H9 (cell line): ENCODE data around the gene HBZ. TPM values are rescaled to one million over a fixed set of nuclear protein-coding genes. Genes with fewer than 3 reads are reported as not detected.

ENCODE experiments used
- DNase-seq: peaks from one replicate; pipeline ENCODE4 v3.0.0-alpha.2; 2017
- H2AFZ ChIP-seq: one replicate; pipeline ENCODE4 v1.6.1; 2013; ENCODE audit warnings: mild to moderate bottlenecking, low read length, control low read depth, moderate library complexity
- H2AK5ac ChIP-seq: 2 replicates; pipeline ENCODE4 v1.6.1; 2013; ENCODE audit warnings: low read length, control low read depth, mixed read lengths; ENCODE audit not compliant: insufficient read length
- H2BK120ac ChIP-seq: one replicate; pipeline ENCODE4 v1.6.1; 2013; ENCODE audit warnings: low read depth, mild to moderate bottlenecking, low read length, control low read depth, inconsistent platforms; ENCODE audit not compliant: poor library complexity, severe bottlenecking
- H2BK12ac ChIP-seq: 2 replicates; pipeline ENCODE4 v1.6.1; 2013; ENCODE audit warnings: low read length, control low read depth, mixed read lengths, low read depth; ENCODE audit not compliant: insufficient read length
- H2BK15ac ChIP-seq: 2 replicates; pipeline ENCODE4 v1.6.1; 2013; ENCODE audit warnings: low read depth, low read length, control low read depth
- H2BK20ac ChIP-seq: one replicate; pipeline ENCODE4 v1.6.1; 2013; ENCODE audit warnings: low read depth, mild to moderate bottlenecking, low read length, control low read depth, inconsistent platforms; ENCODE audit not compliant: poor library complexity, severe bottlenecking
- H2BK5ac ChIP-seq: 2 replicates; pipeline ENCODE4 v1.6.1; 2013; ENCODE audit warnings: low read length, control low read depth, mixed read lengths; ENCODE audit not compliant: insufficient read length
- H3K14ac ChIP-seq: 2 replicates; pipeline ENCODE4 v1.6.1; 2013; ENCODE audit warnings: low read length, control low read depth; ENCODE audit not compliant: insufficient read depth
- H3K18ac ChIP-seq: 2 replicates; pipeline ENCODE4 v1.6.1; 2013; ENCODE audit warnings: low read depth, mild to moderate bottlenecking, mixed read lengths, low read length, control low read depth; ENCODE audit not compliant: insufficient read length
- H3K23ac ChIP-seq: 2 replicates; pipeline ENCODE4 v1.6.1; 2013; ENCODE audit warnings: low read length, control low read depth, mixed read lengths, low read depth; ENCODE audit not compliant: insufficient read length
- H3K23me2 ChIP-seq: 2 replicates; pipeline ENCODE4 v1.6.1; 2013; ENCODE audit warnings: low read depth, mild to moderate bottlenecking, mixed read lengths, low read length, control low read depth; ENCODE audit not compliant: insufficient read length, poor library complexity, severe bottlenecking
- H3K27ac ChIP-seq: 2 replicates; pipeline ENCODE4 v1.5.1; 2013; ENCODE audit warnings: low read length, control low read depth, mixed read lengths, low read depth; ENCODE audit not compliant: insufficient read length
- H3K27me3 ChIP-seq: 2 replicates; pipeline ENCODE4 v1.6.1; 2013; ENCODE audit warnings: low read length, control low read depth, inconsistent platforms; ENCODE audit not compliant: insufficient read depth
- H3K4ac ChIP-seq: 2 replicates; pipeline ENCODE4 v1.6.1; 2013; ENCODE audit warnings: low read depth, mild to moderate bottlenecking, control low read depth, inconsistent platforms, low read length, moderate library complexity
- H3K4me1 ChIP-seq: 2 replicates; pipeline ENCODE4 v1.6.1; 2013; ENCODE audit warnings: low read length, control low read depth, inconsistent platforms; ENCODE audit not compliant: insufficient read depth
- H3K4me2 ChIP-seq: 2 replicates; pipeline ENCODE4 v1.6.1; 2013; ENCODE audit warnings: low read length, control low read depth, mixed read lengths; ENCODE audit not compliant: insufficient read length, insufficient read depth
- H3K56ac ChIP-seq: 2 replicates; pipeline ENCODE4 v1.6.1; 2013; ENCODE audit warnings: low read depth, mild to moderate bottlenecking, mixed read lengths, low read length, control low read depth; ENCODE audit not compliant: insufficient read length
- H3K79me1 ChIP-seq: 2 replicates; pipeline ENCODE4 v1.6.1; 2013; ENCODE audit warnings: low read depth, mild to moderate bottlenecking, moderate library complexity, low read length, control low read depth, inconsistent platforms; ENCODE audit not compliant: insufficient read depth, poor library complexity, severe bottlenecking
- H3K79me2 ChIP-seq: 2 replicates; pipeline ENCODE4 v1.6.1; 2013; ENCODE audit warnings: low read length, control low read depth, inconsistent platforms; ENCODE audit not compliant: insufficient read depth
- H3K9ac ChIP-seq: 2 replicates; pipeline ENCODE4 v1.6.1; 2013; ENCODE audit warnings: low read length, control low read depth, mixed read lengths; ENCODE audit not compliant: insufficient read length; ENCODE audit errors: extremely low read depth
- H3K9me3 ChIP-seq: one replicate; pipeline ENCODE4 v1.6.1; 2013; ENCODE audit warnings: low read depth, low read length, inconsistent platforms; ENCODE audit not compliant: control insufficient read depth
- H3T11ph ChIP-seq: one replicate; pipeline ENCODE4 v1.6.1; 2013; ENCODE audit warnings: mild to moderate bottlenecking, low read length, control low read depth, inconsistent platforms
- H4K20me1 ChIP-seq: one replicate; pipeline ENCODE4 v1.6.1; 2013; ENCODE audit not compliant: control insufficient read depth, insufficient read length, insufficient read depth
- H4K5ac ChIP-seq: 2 replicates; pipeline ENCODE4 v1.6.1; 2013; ENCODE audit warnings: low read depth, mild to moderate bottlenecking, mixed read lengths, low read length, control low read depth; ENCODE audit not compliant: insufficient read length
- H4K8ac ChIP-seq: replicated peaks from 2 replicates; pipeline ENCODE4 v1.6.1; 2013; ENCODE audit warnings: low read length, control low read depth, mixed read lengths, low read depth; ENCODE audit not compliant: insufficient read length
- H4K91ac ChIP-seq: 2 replicates; pipeline ENCODE4 v1.6.1; 2013; ENCODE audit warnings: low read depth, mild to moderate bottlenecking, moderate library complexity, mixed read lengths, low read length, control low read depth; ENCODE audit not compliant: insufficient read length
- H3K27ac Mint-ChIP-seq, 3 experiments: 2 replicates in 2 of 3; 3 replicates in 1 of 3; pipeline ENCODE4 v1.8.0; 2020 to 2021; ENCODE audit warnings: mixed read lengths in 3 of 3, mild to moderate bottlenecking in 1 of 3, moderate library complexity in 1 of 3
- H3K27me3 Mint-ChIP-seq: 2 replicates; pipeline ENCODE4 v1.8.0; 2021; ENCODE audit warnings: low read depth, mild to moderate bottlenecking, moderate library complexity, mixed read lengths
- H3K36me3 Mint-ChIP-seq, 3 experiments: 2 replicates in 2 of 3; 3 replicates in 1 of 3; pipeline ENCODE4 v1.8.0; 2020 to 2021; ENCODE audit warnings: low read depth in 3 of 3, mixed read lengths in 3 of 3; ENCODE audit not compliant: insufficient read depth in 1 of 3
- H3K4me1 Mint-ChIP-seq, 2 experiments: 2 replicates each; pipeline ENCODE4 v1.8.0; 2020; ENCODE audit warnings: mixed read lengths in 2 of 2
- H3K4me3 Mint-ChIP-seq, 2 experiments: 2 replicates in 1 of 2; 3 replicates in 1 of 2; pipeline ENCODE4 v1.8.0; 2020 to 2021; ENCODE audit warnings: mild to moderate bottlenecking in 2 of 2, mixed read lengths in 2 of 2, moderate library complexity in 1 of 2
- H3K9me3 Mint-ChIP-seq, 2 experiments: 2 replicates in 1 of 2; 3 replicates in 1 of 2; pipeline ENCODE4 v1.8.0; 2020; ENCODE audit warnings: mild to moderate bottlenecking in 2 of 2, mixed read lengths in 2 of 2, moderate library complexity in 1 of 2
- WGBS: extraction: QIAGEN DNeasy Blood & Tissue Kit; methylation state at CpG from one replicate; pipeline ENCODE4 v1.1.7; 2013; ENCODE audit warnings: missing lambda C conversion rate, low lambda C conversion rate, mixed read lengths; ENCODE audit not compliant: insufficient read length; ENCODE audit errors: extremely low coverage; 5-methylcytosine and 5-hydroxymethylcytosine counted together
- total RNA-seq: library from RNA; stranded (reverse); gene quantifications from 2 replicates; pipeline ENCODE4 v1.2.1, GENCODE V29; 2021
- TF ChIP-seq, protein P1 (sequence below): fragments of 200-600 bp; sonication (generic); conservative IDR thresholded peaks from 3 replicates; pipeline ENCODE4 v1.8.0; 2021; ENCODE audit warnings: antibody characterized with exemption, mild to moderate bottlenecking

HBZ gene
- total RNA-seq, 1 experiment from 2014 or later: not detected

DNA sequence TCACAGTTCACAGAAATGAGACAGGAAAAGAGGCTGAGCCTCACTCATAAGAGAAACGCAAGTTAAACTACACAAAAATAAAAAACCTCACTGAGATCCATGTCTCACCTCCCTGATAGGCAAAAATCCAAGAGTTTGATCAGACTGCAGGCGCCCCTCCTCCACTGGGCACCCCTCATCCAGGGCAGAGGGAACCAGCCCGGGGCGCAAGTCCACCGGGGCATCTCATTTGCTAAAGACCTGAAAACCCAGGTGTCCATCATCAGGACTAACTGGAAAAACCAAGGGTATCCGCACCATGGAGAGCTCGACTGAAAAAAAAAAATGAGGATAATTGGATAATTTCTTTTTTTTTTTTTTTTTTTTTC is 2.6 kb downstream of the HBZ start:
- no peak overlapping the region for H3K4ac ChIP-seq
- no peak overlapping the region for H4K8ac ChIP-seq
- peaks cover 9% of the 10 kb centered on the region in 2 experiments for H3K4me1 Mint-ChIP-seq
- TF ChIP-seq, protein P1, sequence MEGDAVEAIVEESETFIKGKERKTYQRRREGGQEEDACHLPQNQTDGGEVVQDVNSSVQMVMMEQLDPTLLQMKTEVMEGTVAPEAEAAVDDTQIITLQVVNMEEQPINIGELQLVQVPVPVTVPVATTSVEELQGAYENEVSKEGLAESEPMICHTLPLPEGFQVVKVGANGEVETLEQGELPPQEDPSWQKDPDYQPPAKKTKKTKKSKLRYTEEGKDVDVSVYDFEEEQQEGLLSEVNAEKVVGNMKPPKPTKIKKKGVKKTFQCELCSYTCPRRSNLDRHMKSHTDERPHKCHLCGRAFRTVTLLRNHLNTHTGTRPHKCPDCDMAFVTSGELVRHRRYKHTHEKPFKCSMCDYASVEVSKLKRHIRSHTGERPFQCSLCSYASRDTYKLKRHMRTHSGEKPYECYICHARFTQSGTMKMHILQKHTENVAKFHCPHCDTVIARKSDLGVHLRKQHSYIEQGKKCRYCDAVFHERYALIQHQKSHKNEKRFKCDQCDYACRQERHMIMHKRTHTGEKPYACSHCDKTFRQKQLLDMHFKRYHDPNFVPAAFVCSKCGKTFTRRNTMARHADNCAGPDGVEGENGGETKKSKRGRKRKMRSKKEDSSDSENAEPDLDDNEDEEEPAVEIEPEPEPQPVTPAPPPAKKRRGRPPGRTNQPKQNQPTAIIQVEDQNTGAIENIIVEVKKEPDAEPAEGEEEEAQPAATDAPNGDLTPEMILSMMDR: no peak
- H2BK120ac ChIP-seq: no peak overlapping the region
- no peak for DNase-seq
- peaks cover 81% of the 10 kb centered on the region for H3K27me3 Mint-ChIP-seq
- H3K9me3 ChIP-seq: no peaks in the 10 kb centered on the region
- H3K27ac ChIP-seq: no peak overlapping the region
- peak overlapping the region; percentile 86 for H3K4me2 ChIP-seq
- no peaks in the 10 kb centered on the region for H3K36me3 Mint-ChIP-seq
- no peak overlapping the region for H3K56ac ChIP-seq
- H3K18ac ChIP-seq: no peak overlapping the region
- no peaks in the 10 kb centered on the region for H3K4me1 ChIP-seq
- no peak overlapping the region for H2AFZ ChIP-seq
- H3K23ac ChIP-seq: no peak overlapping the region
- peak overlapping the region; percentile 63 to 88 for H3K4me3 Mint-ChIP-seq
- H4K5ac ChIP-seq: no peak overlapping the region
- H2BK15ac ChIP-seq: no peak overlapping the region
- no CpG with 5 or more reads among the region's 7 CpGs for WGBS
- H4K20me1 ChIP-seq: no peaks in the 10 kb centered on the region
- no peak overlapping the region for H2BK20ac ChIP-seq
- peaks cover 7% of the 10 kb centered on the region for H3K23me2 ChIP-seq
- no peak overlapping the region for H3T11ph ChIP-seq
- no peak overlapping the region for H2AK5ac ChIP-seq
- H2BK5ac ChIP-seq: no peak overlapping the region
- H3K27ac Mint-ChIP-seq: no peak overlapping the region
- no peak overlapping the region for H3K14ac ChIP-seq
- H4K91ac ChIP-seq: no peak overlapping the region
- peaks cover 9% of the 10 kb centered on the region; the same call in 1 of the 2 replicates for H3K27me3 ChIP-seq
- peaks cover 5 to 9% of the 10 kb centered on the region in 2 experiments; a peak in 3 of 5 replicates for H3K9me3 Mint-ChIP-seq
- H3K79me1 ChIP-seq: no peaks in the 10 kb centered on the region
- H3K9ac ChIP-seq: no peak overlapping the region
- no peaks in the 10 kb centered on the region for H3K79me2 ChIP-seq
- H2BK12ac ChIP-seq: no peak overlapping the region
